Gastroesophageal sphincter (tissue), 4 donors: Measurements from ENCODE around the gene REM2. TPM values are rescaled to one million over a fixed set of nuclear protein-coding genes. Genes with fewer than 3 reads are reported as not detected.

Source experiments
- ATAC-seq: fragments of 150-250 bp; one replicate; pipeline ENCODE4 v1.9.1; 2016; ENCODE audit warnings: mild to moderate bottlenecking, moderate library complexity
- H3K27ac ChIP-seq, 4 donors: fragments of 200-600 bp; sonication (generic) in 3 of 4; 1 replicate in 3 of 4; 2 replicates in 1 of 4; pipeline ENCODE4 v1.5.1; 2016 to 2019
- H3K27me3 ChIP-seq: fragments of 200-600 bp; sonication (generic); one replicate; pipeline ENCODE4 v1.5.1; 2019
- H3K36me3 ChIP-seq, 2 donors: fragments of 200-600 bp; sonication (generic); one replicate each; pipeline ENCODE4 v1.5.1; 2019; ENCODE audit warnings: control low read depth in 1 of 2
- H3K4me1 ChIP-seq, 3 donors: fragments of 200-600 bp; sonication (generic); 1 replicate in 2 of 3; 2 replicates in 1 of 3; pipeline ENCODE4 v1.5.1; 2016 to 2019; ENCODE audit warnings: control low read depth in 2 of 3
- H3K4me3 ChIP-seq, 2 donors: fragments of 200-600 bp; sonication (generic); one replicate each; pipeline ENCODE4 v1.5.1; 2019; ENCODE audit warnings: mild to moderate bottlenecking in 1 of 2, moderate library complexity in 1 of 2
- H3K9me3 ChIP-seq, 3 donors: fragments of 200-600 bp; sonication (generic); one replicate each; pipeline ENCODE4 v1.5.1; 2017 to 2019; ENCODE audit warnings: control low read depth in 2 of 3
- EP300 ChIP-seq: sonication (generic); formaldehyde crosslinking; IDR thresholded peaks from one replicate; pipeline ENCODE4 v1.6.1; 2017; ENCODE audit warnings: antibody characterized with exemption, mild to moderate bottlenecking
- POLR2A ChIP-seq, 2 donors: fragments of 450-650 bp; IDR thresholded peaks; one replicate each; pipeline ENCODE4 v1.6.1; 2017; ENCODE audit warnings: antibody characterized with exemption in 2 of 2, mild to moderate bottlenecking in 2 of 2, moderate library complexity in 1 of 2
- POLR2AphosphoS5 ChIP-seq: sonication (generic); formaldehyde crosslinking; IDR thresholded peaks from one replicate; pipeline ENCODE4 v1.6.1; 2017; ENCODE audit warnings: antibody characterized with exemption
- WGBS, 2 donors: methylation state at CpG; one replicate each; pipeline ENCODE4 v1.1.5; 2018; ENCODE audit warnings: low coverage in 1 of 2; 5-methylcytosine and 5-hydroxymethylcytosine counted together
- total RNA-seq, 4 donors: library from RNA; depleted of rRNA; stranded (reverse); fragments of >200 nt; gene quantifications; one replicate each; pipeline ENCODE4 v1.1.0, GENCODE V29; 2016
- TF ChIP-seq, protein P1 (sequence below), 4 experiments: fragments of 200-600 bp in 2 of 4; fragments of 450-650 bp in 2 of 4; sonication (generic) in 1 of 4; IDR thresholded peaks; one replicate each; pipeline ENCODE4 v1.5.1; 2017 to 2019; ENCODE audit warnings: antibody characterized with exemption in 4 of 4, mild to moderate bottlenecking in 2 of 4, moderate library complexity in 2 of 4

REM2 gene
- total RNA-seq, 4 donors from 2014 or later, result 0.20 to 0.93 (median 0.47) TPM

DNA sequence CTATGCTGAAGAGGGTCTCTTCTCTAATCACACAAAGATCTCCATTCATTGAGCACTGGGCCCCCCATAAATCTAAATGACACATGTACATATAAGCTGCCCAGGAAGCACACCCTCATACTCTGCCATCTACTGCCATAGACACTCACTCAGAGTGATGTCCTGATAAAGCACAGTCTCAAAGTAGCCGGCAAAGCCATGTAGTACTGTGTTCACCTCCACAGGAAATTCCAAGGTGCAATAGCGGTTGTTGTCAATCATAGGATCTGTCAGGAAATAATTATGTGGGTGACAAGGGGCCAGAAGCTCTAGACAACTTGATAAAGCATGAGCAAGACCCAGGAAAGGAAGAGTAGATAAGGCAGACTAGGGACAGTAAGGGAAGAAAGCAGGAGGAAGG lies 39.3 kb downstream of the REM2 start:
- TF ChIP-seq POLR2A (IDR thresholded peaks at IDR 0.05), result no peak
- TF ChIP-seq, protein P1, sequence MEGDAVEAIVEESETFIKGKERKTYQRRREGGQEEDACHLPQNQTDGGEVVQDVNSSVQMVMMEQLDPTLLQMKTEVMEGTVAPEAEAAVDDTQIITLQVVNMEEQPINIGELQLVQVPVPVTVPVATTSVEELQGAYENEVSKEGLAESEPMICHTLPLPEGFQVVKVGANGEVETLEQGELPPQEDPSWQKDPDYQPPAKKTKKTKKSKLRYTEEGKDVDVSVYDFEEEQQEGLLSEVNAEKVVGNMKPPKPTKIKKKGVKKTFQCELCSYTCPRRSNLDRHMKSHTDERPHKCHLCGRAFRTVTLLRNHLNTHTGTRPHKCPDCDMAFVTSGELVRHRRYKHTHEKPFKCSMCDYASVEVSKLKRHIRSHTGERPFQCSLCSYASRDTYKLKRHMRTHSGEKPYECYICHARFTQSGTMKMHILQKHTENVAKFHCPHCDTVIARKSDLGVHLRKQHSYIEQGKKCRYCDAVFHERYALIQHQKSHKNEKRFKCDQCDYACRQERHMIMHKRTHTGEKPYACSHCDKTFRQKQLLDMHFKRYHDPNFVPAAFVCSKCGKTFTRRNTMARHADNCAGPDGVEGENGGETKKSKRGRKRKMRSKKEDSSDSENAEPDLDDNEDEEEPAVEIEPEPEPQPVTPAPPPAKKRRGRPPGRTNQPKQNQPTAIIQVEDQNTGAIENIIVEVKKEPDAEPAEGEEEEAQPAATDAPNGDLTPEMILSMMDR (IDR thresholded peaks at IDR 0.05), result no peak
- TF ChIP-seq POLR2AphosphoS5, result no peak
- TF ChIP-seq EP300, result no peak
- Histone ChIP-seq H3K9me3 (no peaks in the 10 kb centered on the region), H3K4me1 (peaks cover 0 to 19% (median 11%) of the 10 kb centered on the region in 3 donors), H3K27me3 (no peaks in the 10 kb centered on the region), H3K36me3 (peaks cover 0 to 69% of the 10 kb centered on the region in 2 donors), H3K4me3 (no peak overlapping the region), H3K27ac (no peak overlapping the region)
- ATAC-seq, result no peak
- WGBS, 2 donors, result 80% methylated on average over 2 of the region's 2 CpGs; no CpG with 5 or more reads in 1 of the 2 donors

- peaks cover 0 to 71% of the 10 kb centered on the region in 2 donors for H3K36me3 ChIP-seq
- H3K27me3 ChIP-seq, result no peaks in the 10 kb centered on the region
Measured at GRCh38 chr14:22923746-22924145, 40.7 kb downstream of the REM2 start.

GRCh38 chr14:22925513-22925912 lies 42.5 kb downstream of the REM2 start:
- WGBS, 2 donors, result 94% methylated on average over 5 of the region's 8 CpGs; no CpG with 5 or more reads in 1 of the 2 donors
- no peak for TF ChIP-seq POLR2A (IDR thresholded peaks at IDR 0.05)
- no peak for TF ChIP-seq POLR2AphosphoS5
- TF ChIP-seq EP300, result no peak
- Histone ChIP-seq H3K36me3 (peaks cover 0 to 67% of the 10 kb centered on the region in 2 donors), H3K9me3 (no peaks in the 10 kb centered on the region), H3K4me3 (no peak overlapping the region), H3K4me1 (peaks cover 3 to 28% (median 9%) of the 10 kb centered on the region in 3 donors), H3K27me3 (no peaks in the 10 kb centered on the region), H3K27ac (no peak overlapping the region)
- ATAC-seq, result no peak

More at GRCh38 chr14:22923746-22924145, 40.7 kb downstream of the REM2 start:
- TF ChIP-seq POLR2A (IDR thresholded peaks at IDR 0.05), result no peak
- TF ChIP-seq, protein P1 (IDR thresholded peaks at IDR 0.05), result no peak
- TF ChIP-seq EP300, result no peak
- TF ChIP-seq POLR2AphosphoS5, result no peak
- 100% methylated on average over 4 of the region's 5 CpGs for WGBS, 2 donors
- no peak for ATAC-seq
- H3K4me1 ChIP-seq, result peaks cover 3 to 25% (median 11%) of the 10 kb centered on the region in 3 donors
- no peaks in the 10 kb centered on the region for H3K9me3 ChIP-seq
- no peak overlapping the region for H3K4me3 ChIP-seq
- H3K27ac ChIP-seq, result no peak overlapping the region

- H3K27me3 ChIP-seq, result no peaks in the 10 kb centered on the region
- peaks cover 3 to 33% (median 9%) of the 10 kb centered on the region in 3 donors for H3K4me1 ChIP-seq
- peaks cover 0 to 59% of the 10 kb centered on the region in 2 donors for H3K36me3 ChIP-seq
- TF ChIP-seq POLR2A (IDR thresholded peaks at IDR 0.05) (no peak), POLR2AphosphoS5 (no peak), EP300 (no peak)
- TF ChIP-seq, protein P1 (IDR thresholded peaks at IDR 0.05), result no peak
- no peak overlapping the region for H3K27ac ChIP-seq
- no peak overlapping the region for H3K4me3 ChIP-seq
- no peaks in the 10 kb centered on the region for H3K9me3 ChIP-seq
- WGBS, 2 donors, result 79 to 89% methylated on average over 4 of the region's 4 CpGs
- no peak for ATAC-seq
Measured at GRCh38 chr14:22926316-22926715, 43.3 kb downstream of the REM2 start.

DNA sequence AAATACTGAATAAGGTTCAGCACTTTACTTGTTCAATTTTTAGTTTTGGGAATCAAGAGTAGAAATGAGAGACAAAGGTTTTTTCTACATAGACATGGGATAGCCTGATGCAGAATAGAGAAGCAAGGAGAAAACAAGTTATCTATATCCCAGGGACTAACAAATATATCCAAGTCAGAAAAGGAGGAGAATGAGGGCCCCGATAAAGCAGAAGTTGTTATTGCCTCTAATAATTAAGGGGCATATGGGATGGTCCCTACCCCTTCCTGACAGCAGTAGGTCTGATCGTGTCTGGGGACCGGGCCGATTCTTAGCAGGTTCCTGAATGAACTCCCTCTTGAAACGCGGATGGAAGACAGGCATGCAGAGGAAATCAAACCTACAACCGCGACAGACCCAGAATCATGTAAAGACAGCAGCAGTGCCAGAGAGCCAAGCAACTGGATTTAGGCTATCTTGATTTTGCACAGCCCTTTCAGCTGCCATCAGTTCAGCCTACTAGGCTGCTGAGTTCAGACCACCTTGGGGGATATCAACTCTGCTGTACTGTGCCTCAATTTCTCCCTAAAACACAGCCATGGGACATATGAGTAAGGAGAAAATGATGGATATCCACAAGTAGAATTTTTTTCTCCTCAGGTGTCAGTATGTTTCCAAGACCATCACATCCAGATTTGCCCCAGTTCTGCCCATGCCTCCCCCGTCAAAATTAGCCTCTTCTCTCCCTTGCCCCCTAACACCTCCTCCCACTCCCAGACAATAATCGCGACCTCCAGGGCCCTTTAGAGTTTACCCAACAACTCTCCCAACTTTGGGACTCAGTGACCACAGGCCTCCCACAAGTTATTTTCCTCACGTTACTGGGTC lies 45.4 kb downstream of the REM2 start:
- TF ChIP-seq, protein P1 (IDR thresholded peaks at IDR 0.05), result no peak
- TF ChIP-seq EP300 (no peak), POLR2AphosphoS5 (no peak), POLR2A (IDR thresholded peaks at IDR 0.05) (no peak)
- Histone ChIP-seq H3K4me1 (peaks cover 3 to 33% (median 9%) of the 10 kb centered on the region in 3 donors), H3K4me3 (peak overlapping the region; percentile 65 to 78), H3K9me3 (no peaks in the 10 kb centered on the region), H3K36me3 (peaks cover 0 to 38% of the 10 kb centered on the region in 2 donors), H3K27me3 (no peaks in the 10 kb centered on the region), H3K27ac (peak overlapping the region; percentile 74 to 96 (median 88))
- 6 to 24% methylated on average over 10 to 11 of the region's 12 CpGs for WGBS, 2 donors
- no peak for ATAC-seq
